MM.1S (cell line): ENCODE measurements around the gene TULP4.

Source experiments
- CTCF ChIP-seq: fragments of 300-600 bp; sonication (generic); IDR thresholded peaks from 2 replicates; pipeline ENCODE4 v1.5.1; 2016; ENCODE audit warnings: antibody characterized with exemption, low read length, mixed read lengths
- EZH2phosphoT487 ChIP-seq: fragments of 300-600 bp; sonication (generic); IDR thresholded peaks from 2 replicates; pipeline ENCODE4 v1.6.1; 2018; ENCODE audit warnings: antibody characterized with exemption, low read length

- TF ChIP-seq CTCF: no peak
- TF ChIP-seq EZH2phosphoT487: no peak
Observed at GRCh38 chr6:158418501-158418900, 106.2 kb downstream of the TULP4 start.
